ENCODE measurements around the gene CIRBP.

Gene CIRBP

GRCh38 chr19:1244693-1245451 is 24.3 kb upstream of the CIRBP start:
- DNase-seq (ENCODE audit: low spot score), result peak; percentile 50

- peak; percentile 46 for DNase-seq (ENCODE audit: low spot score)
These were observed 23.5 kb upstream of the CIRBP start for GRCh38 chr19:1245494-1246264.

DNA sequence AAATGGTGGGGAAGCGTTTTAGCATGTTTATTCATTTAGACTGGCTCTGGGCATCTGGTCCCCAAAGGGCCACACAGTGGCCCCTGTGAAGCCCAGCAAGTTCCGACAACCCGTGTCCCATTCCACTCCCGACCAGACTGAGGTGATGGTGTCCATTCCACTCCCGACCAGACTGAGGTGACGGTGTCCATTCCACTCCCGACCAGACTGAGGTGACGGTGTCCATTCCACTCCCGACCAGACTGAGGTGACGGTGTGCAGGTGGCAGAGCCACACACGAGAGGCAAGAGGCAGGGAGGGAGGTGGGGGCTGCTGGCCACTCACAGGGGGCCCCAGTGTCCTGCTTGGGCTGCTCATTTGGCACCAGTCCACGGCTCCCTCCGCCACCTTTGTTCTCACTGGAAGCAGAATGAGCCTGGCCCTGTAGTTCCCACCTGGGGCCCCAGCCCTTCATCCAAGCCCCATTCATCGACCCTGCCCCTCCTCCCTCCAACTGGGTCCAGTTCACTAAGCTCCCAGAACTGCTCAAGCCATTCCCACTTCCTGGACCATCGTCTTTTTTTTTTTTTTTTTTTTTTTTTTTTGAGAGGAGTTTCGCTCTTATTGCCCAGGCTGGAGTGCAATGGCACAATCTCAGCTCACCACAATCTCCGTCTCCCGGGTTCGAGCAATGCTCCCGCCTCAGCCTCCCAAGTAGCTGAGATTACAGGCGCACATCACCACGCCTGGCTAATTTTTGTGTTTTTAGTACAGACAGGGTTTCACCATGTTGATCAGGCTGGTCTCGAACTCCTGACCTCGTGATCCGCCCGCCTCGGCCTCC is 22.7 kb upstream of the CIRBP start:
- peak; percentile 26 for DNase-seq (ENCODE audit: low spot score)

GRCh38 chr19:1247748-1248138 is 21.4 kb upstream of the CIRBP start:
- no peak for DNase-seq (ENCODE audit: low spot score)

DNA sequence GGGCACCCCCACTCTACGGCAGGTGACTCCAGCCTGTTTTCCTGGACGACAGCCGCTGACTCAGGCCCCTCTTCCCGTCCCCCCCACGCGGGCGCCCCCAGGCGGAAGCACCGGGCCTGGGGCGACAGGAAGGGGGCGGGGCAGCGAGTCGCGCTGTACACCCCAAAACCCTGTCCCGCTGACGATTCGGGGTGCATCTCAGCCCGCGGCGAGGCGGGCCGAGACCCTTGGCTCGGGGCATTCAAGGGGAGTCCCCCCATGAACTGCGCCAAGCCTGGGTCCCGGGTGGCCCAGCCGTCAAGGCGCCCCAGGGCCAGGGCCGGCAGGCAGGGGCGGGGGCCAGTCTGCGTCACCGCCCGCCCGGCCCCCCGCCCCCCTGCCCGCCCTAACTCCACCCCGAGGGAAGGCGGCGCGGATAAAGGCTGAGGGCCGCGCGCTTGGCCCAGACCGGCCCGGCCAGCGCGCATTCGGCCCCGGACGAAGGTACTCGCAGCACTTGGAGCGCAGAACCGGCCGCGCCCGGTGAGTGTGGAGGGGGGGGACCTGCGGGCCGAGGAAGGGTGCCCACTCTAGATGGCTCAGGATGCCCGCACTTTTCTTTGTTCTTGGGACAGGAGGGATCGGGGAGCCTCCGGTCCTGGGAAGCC is 20.9 kb upstream of the CIRBP start, which contains the start of gene MIDN:
MIDN (plus strand) TSS at position 445 of the 647 bp plus-strand sequence. CDS start 1,714 bp downstream, outside the sequence.
- peak; percentile 94 for DNase-seq (ENCODE audit: low spot score)

DNA sequence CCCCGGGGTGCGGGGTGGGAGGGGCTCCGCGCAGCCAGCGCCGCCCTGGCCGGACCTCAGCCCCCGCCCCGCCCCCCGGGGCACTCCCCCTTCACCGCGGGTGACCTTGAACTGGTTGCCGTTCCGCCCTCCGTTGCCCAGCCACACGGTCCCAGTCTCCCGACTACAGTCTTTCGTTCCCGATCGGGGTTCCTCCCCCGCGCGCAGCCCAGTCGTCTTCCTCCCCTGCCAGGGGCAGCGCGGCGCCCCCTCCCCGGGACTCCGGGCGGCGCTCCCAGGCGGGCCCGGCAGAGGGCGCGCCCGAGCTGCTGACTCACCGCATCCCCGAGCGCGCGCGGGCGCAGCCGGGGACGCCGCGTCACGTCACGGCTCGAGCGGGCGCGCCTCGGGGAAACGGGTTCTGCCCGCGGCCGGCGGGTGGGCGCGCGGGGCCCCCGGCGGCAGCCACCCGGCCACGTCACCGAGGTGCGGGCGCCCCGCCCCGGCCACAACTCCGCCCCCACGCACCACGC is 20.3 kb upstream of the CIRBP start:
- DNase-seq (ENCODE audit: low spot score), result peak; percentile 81

DNA sequence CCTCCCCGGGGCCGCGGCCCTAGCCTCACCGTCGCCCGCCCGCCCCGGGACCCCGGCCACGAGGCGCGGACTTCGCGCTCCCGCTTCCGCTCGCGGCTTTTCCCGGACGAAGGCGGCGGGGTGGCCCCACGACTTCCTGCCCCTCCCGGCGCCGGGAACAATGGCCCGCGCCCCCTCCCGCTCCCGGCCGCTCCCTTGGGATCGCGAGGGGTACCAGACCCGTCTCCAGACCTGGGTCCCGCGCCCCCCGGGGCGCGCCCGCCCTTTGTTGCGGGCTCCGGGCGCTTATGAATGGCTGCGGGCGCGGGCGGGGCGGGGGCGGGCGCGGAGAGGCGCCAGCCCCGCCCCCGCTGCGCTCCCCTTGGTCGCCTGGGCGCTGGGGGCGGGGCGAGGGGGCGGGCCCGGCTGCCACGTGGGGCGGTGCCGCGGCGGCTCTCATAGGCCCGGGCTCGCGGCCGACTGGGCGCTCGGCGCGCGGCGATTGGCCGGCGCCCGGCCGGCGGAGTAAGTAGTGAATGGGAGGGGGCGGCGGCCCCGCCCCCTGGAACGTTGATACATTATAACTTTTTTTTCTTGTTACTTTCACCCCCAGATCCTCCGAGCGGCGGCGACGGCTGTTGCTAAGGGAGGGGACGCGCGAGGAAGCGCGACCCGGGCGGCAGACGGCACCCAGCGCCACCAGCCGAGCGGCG is 19.7 kb upstream of the CIRBP start:
- DNase-seq (ENCODE audit: low spot score), result peak; percentile 97

DNA sequence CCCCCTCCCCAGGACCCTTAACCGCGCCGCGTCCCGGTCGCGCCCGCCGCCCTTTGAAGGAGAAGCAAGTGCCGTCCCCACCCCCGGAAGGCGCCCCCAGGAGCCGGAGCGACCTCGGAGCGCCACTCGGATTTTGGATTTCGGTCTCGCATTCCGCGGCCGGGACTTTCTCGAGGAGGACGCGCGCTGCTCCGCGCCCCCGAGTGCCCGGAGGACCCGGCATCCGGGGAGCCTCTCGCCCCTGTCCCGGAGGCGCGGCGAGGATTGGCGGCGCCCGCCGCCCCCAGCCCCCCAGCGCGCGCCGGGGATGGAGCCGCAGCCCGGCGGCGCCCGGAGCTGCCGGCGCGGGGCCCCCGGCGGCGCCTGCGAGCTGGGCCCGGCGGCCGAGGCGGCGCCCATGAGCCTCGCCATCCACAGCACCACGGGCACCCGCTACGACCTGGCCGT is 19.1 kb upstream of the CIRBP start:
- DNase-seq (ENCODE audit: low spot score), result no peak

- peak; percentile 60 for DNase-seq (ENCODE audit: low spot score)
These were observed 18.5 kb upstream of the CIRBP start for GRCh38 chr19:1250437-1251260.

DNA sequence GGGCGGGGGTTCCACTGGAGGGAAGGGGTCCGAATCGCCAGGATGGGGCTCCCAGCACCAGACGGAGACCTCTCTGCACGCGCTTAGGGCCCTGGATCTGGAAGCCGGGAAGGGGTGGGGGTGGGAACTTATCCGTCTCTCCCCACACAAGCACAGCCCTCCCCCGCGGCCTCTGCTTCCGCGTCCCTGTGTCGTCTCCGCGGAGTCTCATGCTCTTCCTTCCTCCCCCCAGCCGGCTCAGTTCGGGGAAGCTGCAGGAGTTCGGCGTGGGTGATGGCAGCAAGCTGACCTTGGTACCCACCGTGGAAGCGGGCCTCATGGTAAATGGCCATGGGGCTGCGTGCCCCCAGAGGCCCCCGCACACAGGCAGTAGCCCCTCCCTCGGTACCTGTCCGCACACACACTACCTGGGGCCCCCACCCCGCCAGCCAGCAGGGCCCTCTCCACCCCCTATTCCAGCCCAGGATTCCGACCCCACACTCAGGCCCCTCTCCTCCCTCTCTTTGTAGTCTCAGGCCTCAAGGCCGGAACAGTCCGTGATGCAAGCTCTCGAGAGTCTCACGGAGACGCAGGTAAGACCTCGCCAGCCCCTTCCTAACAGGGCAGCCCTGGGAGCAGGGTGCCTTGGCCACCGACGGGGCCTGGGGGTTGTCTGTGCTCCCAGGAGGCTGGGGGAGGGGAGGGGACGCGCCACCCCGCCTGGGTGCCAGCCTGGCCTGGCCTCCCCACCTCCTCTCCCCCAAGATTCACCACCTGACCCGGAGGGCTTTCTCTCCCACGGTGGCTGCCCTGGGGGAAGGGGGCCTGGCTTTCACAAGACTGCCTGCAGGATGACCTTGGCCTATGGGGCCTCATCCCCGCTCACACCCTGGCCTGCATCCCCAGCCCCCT is 17.6 kb upstream of the CIRBP start:
- peak; percentile 76 for DNase-seq (ENCODE audit: low spot score)

GRCh38 chr19:1252221-1252820 is 16.8 kb upstream of the CIRBP start:
- peak; percentile 94 for DNase-seq (ENCODE audit: low spot score)

DNA sequence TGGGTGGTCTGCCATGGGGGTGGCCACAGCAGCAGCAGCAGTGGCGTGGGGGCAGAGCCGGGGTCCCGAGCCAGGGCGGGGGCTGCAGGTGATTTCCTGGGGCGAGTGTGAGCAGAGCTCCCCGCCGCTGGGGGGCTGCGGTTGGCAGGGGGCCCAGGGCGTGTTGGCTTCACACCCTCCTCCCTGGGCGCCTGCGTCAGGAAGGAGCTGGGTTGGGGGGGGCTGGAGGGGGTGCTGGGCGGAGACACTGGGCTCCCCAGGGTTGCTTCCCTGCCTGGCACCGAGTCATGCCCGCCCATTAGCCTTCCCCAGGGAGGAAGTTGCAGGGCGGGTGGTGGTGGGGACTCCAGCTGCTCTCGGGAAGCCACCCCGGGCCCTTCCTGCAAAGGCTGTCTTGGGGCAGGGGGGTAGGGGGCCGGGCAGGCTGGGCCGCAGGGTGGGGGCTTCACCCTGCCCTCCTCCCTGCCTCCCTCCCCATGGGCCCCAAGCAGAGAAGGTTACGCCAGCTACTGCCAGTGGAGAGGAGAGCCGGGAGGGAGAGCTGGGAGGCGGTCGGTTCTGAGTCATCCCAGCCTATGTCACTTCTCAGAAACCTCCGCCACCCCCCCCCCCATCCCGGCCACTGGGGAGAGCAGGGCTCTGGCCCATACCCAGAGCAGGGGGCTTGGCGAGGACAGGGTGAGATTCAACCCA is 16.2 kb upstream of the CIRBP start:
- DNase-seq (ENCODE audit: low spot score), result peak; percentile 97

- no peak for DNase-seq (ENCODE audit: low spot score)
These were observed 15.5 kb upstream of the CIRBP start for GRCh38 chr19:1253514-1254080.

DNA sequence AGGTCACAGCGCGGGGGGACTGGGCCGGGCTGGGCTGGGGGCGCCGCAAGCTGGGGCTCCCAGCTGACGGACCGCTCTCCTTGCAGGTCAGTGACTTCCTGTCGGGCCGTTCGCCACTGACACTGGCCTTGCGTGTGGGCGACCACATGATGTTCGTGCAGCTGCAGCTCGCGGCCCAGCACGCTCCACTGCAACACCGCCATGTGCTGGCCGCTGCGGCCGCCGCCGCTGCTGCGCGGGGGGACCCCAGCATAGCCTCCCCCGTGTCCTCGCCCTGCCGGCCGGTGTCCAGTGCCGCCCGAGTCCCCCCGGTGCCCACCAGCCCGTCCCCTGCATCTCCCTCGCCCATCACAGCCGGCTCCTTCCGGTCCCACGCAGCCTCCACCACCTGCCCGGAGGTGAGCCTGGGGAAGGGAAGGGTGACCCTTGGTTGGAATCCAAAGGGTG is 15.0 kb upstream of the CIRBP start:
- DNase-seq (ENCODE audit: low spot score), result no peak

- DNase-seq (ENCODE audit: low spot score), result no peak
These were observed 14.5 kb upstream of the CIRBP start for GRCh38 chr19:1254530-1255185.

DNA sequence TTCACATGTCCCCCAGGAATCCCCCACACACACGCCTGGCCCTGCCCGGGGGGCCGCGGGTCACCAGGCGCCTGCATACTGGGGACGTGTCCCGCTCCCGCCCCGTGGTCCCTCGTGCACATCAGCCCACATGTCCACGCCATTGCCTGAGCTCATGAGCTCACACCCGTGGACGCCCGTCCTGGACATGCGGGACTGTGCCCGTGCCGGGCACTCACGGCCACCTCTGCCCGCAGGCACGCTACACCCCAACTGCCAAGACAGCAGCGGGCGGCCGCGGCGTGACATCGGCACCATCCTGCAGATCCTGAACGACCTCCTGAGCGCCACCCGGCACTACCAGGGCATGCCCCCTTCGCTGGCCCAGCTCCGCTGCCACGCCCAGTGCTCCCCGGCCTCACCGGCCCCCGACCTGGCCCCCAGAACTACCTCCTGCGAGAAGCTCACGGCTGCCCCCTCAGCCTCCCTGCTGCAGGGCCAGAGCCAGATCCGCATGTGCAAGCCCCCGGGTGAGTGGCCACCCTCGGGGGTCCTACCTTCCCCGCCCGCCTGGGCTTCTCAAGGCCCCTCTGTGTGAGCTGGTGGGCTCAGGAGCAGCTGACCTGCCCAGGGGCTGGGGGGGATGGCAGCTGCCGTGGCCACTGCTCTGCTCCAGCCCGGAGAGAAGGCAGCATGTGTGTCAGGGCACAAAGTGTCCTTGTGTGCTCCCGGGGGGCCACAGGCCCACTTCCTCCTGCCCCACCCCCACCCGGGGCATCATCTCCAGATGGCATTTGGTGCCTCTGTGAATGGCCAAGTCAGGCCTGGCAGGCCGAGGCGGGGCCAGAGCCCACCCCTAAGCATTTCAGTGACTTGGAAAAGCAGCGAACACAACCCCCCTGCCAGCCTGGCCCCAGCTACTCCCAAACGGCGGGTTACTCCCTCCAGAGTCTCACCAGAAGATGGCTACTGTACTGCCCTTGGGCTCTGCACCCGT is 13.7 kb upstream of the CIRBP start:
- no peak for DNase-seq (ENCODE audit: low spot score)

Data from kidney tubule cell (primary cell).